ENCODE data around the gene TBC1D14. TPM values are rescaled to one million over a fixed set of nuclear protein-coding genes. Genes with fewer than 3 reads are reported as not detected.
A peak's percentile ranks its signal among the peaks of the same experiment; 100 is the strongest.

Gene TBC1D14
- total and polyA plus RNA-seq, 7 donors: 19.2 to 46.4 (median 29.5) TPM

- intact Hi-C loops (cut with DNase I): loop anchor here (1.0 to 10.0 kb wide), 7 partner anchors 56 to 412 kb away; partner anchors contain the start of genes BLOC1S4, GRPEL1, KIAA0232 and MAN2B2
- WGBS, 2 donors: 1% methylated on average over 78 of the region's 78 CpGs
- peak overlapping the region; percentile 88 to 95 (median 94) for H3K27ac ChIP-seq
- H3K9me3 ChIP-seq: no peaks in the 10 kb centered on the region
- DNase-seq: peak; percentile 97
- peak overlapping the region; percentile 59 to 90 (median 82) for H3K4me3 ChIP-seq
- peaks cover 0 to 63% (median 50%) of the 10 kb centered on the region in 4 donors for H3K4me1 ChIP-seq
- TF ChIP-seq EP300 (IDR thresholded peaks at IDR 0.05) (no peak), POLR2AphosphoS5 (IDR thresholded peaks at IDR 0.05) (peak; percentile 87 to 92 (median 89)), CTCF (IDR thresholded peaks at IDR 0.05) (no peak), POLR2A (IDR thresholded peaks at IDR 0.05) (peak; percentile 60 to 80)
- no peaks in the 10 kb centered on the region for H3K36me3 ChIP-seq
- no peaks in the 10 kb centered on the region for H3K27me3 ChIP-seq
Measured at GRCh38 chr4:6986781-6987587, 77.4 kb downstream of the TBC1D14 start.

GRCh38 chr4:6987588-6987961 lies 77.9 kb downstream of the TBC1D14 start:
- H3K27me3 ChIP-seq: no peaks in the 10 kb centered on the region
- no peaks in the 10 kb centered on the region for H3K36me3 ChIP-seq
- H3K9me3 ChIP-seq: no peaks in the 10 kb centered on the region
- peaks cover 0 to 69% (median 56%) of the 10 kb centered on the region in 4 donors for H3K4me1 ChIP-seq
- intact Hi-C loops (cut with DNase I): loop anchor here (1.0 to 10.0 kb wide), 6 partner anchors 56 to 413 kb away; partner anchors contain the start of genes BLOC1S4, GRPEL1, KIAA0232 and MAN2B2
- peak overlapping the region; percentile 59 to 90 (median 82) for H3K4me3 ChIP-seq
- TF ChIP-seq CTCF (IDR thresholded peaks at IDR 0.05) (no peak), POLR2AphosphoS5 (IDR thresholded peaks at IDR 0.05) (no peak), POLR2A (IDR thresholded peaks at IDR 0.05) (no peak), EP300 (IDR thresholded peaks at IDR 0.05) (no peak)
- H3K27ac ChIP-seq: peak overlapping the region; percentile 88 to 95 (median 94)
- WGBS, 2 donors: 2 to 9% methylated on average over 17 of the region's 17 CpGs
- DNase-seq: no peak

DNA sequence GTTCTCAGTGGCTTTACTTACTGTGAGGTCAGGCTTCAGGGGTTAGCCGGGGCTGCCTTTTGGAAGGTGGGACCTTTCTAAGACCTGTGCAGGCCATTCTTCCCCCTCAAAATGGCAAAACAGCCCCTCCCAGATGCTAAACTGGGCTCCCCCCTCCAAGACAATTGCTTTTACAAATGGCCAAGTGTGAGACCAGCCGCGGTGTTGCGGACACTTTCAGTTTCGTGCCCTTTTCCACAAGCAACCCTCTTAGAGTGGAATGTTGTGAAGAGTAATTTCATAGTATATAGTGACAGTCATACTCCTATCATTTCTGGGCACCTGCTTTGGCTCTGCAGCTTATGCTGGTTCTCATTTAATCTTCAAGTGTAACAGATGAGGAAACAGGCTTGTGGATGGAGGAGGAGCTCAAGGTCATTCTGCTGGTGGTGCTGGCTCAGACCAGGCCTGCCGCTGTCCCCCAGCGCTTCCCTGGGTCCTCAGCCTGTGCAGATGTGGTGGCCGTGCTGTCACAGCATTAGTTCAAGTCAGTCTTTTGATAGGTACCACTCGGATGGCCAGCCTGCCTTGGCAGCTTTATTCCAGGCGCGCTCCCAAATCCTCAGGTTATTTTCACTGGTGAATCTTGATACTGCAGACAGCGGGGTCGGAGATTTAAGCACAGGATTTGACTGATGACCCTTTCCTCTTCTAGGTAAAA lies 78.5 kb downstream of the TBC1D14 start:
- intact Hi-C loops (cut with DNase I): loop anchor here (5.0 to 10.0 kb wide), 4 partner anchors 206 to 413 kb away; partner anchors contain the start of genes BLOC1S4, KIAA0232 and MAN2B2
- no peaks in the 10 kb centered on the region for H3K27me3 ChIP-seq
- H3K4me1 ChIP-seq: peaks cover 0 to 69% (median 57%) of the 10 kb centered on the region in 4 donors
- 49 to 64% methylated on average over 13 of the region's 13 CpGs for WGBS, 2 donors
- H3K27ac ChIP-seq: peak overlapping the region; percentile 88 to 95 (median 94)
- H3K9me3 ChIP-seq: no peaks in the 10 kb centered on the region
- H3K4me3 ChIP-seq: peak overlapping the region; percentile 59 to 90 (median 82)
- H3K36me3 ChIP-seq: no peaks in the 10 kb centered on the region
- no peak for DNase-seq
- TF ChIP-seq POLR2AphosphoS5 (IDR thresholded peaks at IDR 0.05) (no peak), CTCF (IDR thresholded peaks at IDR 0.05) (no peak), POLR2A (IDR thresholded peaks at IDR 0.05) (no peak), EP300 (IDR thresholded peaks at IDR 0.05) (no peak)

DNA sequence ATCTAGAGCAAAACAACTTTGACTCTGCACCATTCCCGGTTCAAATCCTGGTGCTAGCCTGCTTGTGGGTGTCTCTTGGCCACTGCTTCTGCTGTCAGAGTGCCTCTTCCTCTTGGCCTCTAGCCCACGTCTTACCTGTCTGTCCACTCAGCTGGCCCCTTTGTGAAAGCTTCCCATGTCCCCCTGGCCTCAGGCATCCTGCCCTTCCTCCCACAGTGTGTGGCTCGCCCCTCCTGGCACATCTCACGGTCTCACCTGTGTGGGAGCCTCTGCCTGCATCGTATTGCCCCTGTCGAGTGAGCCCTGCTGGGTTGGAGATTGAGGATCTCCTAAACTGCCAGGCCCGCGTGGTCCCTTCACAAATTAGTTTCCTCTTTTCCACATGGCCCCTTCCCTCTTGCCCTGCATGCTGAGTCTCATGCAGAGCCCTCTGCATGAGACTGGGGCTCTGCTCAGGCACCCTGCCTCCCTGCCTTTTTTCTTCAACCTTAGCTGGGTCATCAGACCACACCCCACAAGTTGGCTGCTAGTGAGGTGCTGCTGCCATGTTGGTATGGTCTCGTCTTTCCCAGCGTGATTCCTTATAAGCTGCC lies 79.8 kb downstream of the TBC1D14 start:
- 87 to 89% methylated on average over 10 of the region's 10 CpGs for WGBS, 2 donors
- peaks cover 0 to 67% (median 57%) of the 10 kb centered on the region in 4 donors for H3K4me1 ChIP-seq
- intact Hi-C loops (cut with DNase I): loop anchor here (5.0 to 10.0 kb wide), 4 partner anchors 207 to 415 kb away; partner anchors contain the start of genes BLOC1S4, KIAA0232 and MAN2B2

More for the DNA sequence above, 79.8 kb downstream of the TBC1D14 start:
- no peak for TF ChIP-seq EP300 (IDR thresholded peaks at IDR 0.05)
- TF ChIP-seq POLR2A (IDR thresholded peaks at IDR 0.05): no peak
- no peak for TF ChIP-seq CTCF (IDR thresholded peaks at IDR 0.05)
- TF ChIP-seq POLR2AphosphoS5 (IDR thresholded peaks at IDR 0.05): no peak
- H3K9me3 ChIP-seq: no peaks in the 10 kb centered on the region
- no peak overlapping the region for H3K4me3 ChIP-seq
- H3K27me3 ChIP-seq: no peaks in the 10 kb centered on the region
- peak overlapping the region in 3 of 4 donors; percentile 34 to 95 (median 94) for H3K27ac ChIP-seq
- H3K36me3 ChIP-seq: peaks cover 0 to 6% (median 0%) of the 10 kb centered on the region in 4 donors
- no peak for DNase-seq

Data from sigmoid colon (tissue), 7 donors.